GM12891 (cell line): ENCODE data around the gene MED13L.

ENCODE experiments used
- DNase-seq: peaks from one replicate; pipeline ENCODE4 v3.0.0; 2011; ENCODE audit warnings: low spot score; ENCODE audit not compliant: insufficient read length
- FAIRE-seq: peaks from 2 replicates; lab custom pipeline; 2011; peaks lifted over from hg19 to GRCh38; lab: Jason Lieb, UNC
- PAX5 ChIP-seq: IDR thresholded peaks from 2 replicates; pipeline ENCODE4 v1.6.1; 2011; ENCODE audit warnings: low read length, moderate library complexity, mild to moderate bottlenecking; ENCODE audit not compliant: insufficient read depth, severe bottlenecking
- POLR2A ChIP-seq: IDR thresholded peaks from 2 replicates; pipeline ENCODE4 v1.6.1; 2011; ENCODE audit warnings: low read depth, low read length, control low read depth
- POLR2AphosphoS5 ChIP-seq: IDR thresholded peaks from 2 replicates; pipeline ENCODE4 v1.6.1; 2011; ENCODE audit warnings: low read depth, low read length, control low read depth
- POU2F2 ChIP-seq: IDR thresholded peaks from 2 replicates; pipeline ENCODE4 v1.6.1; 2011; ENCODE audit warnings: low read depth, mild to moderate bottlenecking, control low read depth, low read length, moderate library complexity
- SPI1 ChIP-seq: IDR thresholded peaks from 2 replicates; pipeline ENCODE4 v1.6.1; 2011; ENCODE audit warnings: low read depth, low read length, control low read depth
- TAF1 ChIP-seq: IDR thresholded peaks from 2 replicates; pipeline ENCODE4 v1.6.1; 2011; ENCODE audit warnings: low read depth, low read length, control low read depth

Gene MED13L

DNA sequence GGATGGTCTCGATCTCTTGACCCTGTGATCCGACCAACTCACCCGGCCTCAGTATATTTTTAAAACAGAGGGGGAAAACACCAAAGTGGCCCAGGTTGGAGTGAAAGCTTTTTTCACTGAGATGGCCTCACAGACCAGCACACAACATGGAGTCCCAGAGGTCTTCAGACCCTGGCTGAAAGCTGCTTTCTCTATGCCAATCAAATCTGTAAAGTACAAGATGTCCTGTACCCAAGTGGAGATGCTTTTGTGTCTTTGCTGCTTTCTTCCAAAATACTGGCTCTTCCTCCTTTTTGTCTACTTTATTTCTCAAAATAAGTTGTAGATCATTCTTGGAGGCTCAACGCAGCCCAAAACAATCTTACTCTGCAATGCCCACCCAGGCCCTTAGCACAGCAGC is 214.8 kb downstream of the MED13L start:
- no peak for DNase-seq
- no peak for FAIRE-seq
- TF ChIP-seq POU2F2 (no peak), POLR2A (no peak), TAF1 (no peak), POLR2AphosphoS5 (no peak), PAX5 (no peak), SPI1 (no peak)

DNA sequence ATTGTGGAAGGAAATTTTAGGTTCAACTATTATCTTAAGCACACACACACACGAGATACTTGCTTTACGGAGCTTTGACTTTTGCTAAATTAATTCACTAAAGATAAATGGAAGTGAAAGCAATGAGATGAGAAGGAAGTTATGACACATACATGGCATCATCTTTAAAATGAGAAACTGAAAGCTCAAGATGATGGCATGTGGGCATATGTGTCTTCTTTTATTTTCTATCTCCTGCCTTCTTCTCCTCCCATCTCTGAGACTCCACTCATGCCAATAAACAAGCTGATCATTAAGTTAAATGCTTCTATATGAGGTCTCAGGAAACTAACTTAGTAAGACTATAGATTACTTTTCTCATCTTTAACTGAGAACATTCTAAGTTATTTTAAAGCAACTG is 216.7 kb downstream of the MED13L start:
- FAIRE-seq (peak; percentile 26), DNase-seq (peak; percentile 13)
- TF ChIP-seq SPI1 = peak; percentile 44
- no peak for TF ChIP-seq TAF1
- no peak for TF ChIP-seq POLR2A

DNA sequence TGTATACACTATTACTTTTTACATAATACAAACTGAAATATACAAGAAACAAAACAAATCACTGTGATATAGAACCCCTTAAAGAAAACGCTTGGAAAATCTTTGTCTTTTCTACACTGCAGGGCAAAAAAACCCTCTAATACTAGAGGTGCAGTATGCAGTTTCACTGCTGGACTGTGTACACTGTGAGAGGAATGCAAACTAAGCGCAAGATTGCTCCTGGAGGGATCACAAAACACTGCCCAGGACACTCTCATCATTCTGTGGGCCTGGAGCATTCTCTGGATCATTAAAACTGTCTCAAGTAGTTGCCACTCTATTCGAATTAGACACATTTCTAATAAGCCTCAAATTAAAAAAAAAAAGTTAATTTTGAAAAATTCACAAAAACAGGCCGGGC is 217.6 kb downstream of the MED13L start:
- DNase-seq (no peak), FAIRE-seq (no peak)
- TF ChIP-seq POU2F2 = no peak
- no peak for TF ChIP-seq SPI1
- no peak for TF ChIP-seq POLR2AphosphoS5
- TF ChIP-seq PAX5 = no peak
- TF ChIP-seq TAF1 = no peak
- no peak for TF ChIP-seq POLR2A

DNA sequence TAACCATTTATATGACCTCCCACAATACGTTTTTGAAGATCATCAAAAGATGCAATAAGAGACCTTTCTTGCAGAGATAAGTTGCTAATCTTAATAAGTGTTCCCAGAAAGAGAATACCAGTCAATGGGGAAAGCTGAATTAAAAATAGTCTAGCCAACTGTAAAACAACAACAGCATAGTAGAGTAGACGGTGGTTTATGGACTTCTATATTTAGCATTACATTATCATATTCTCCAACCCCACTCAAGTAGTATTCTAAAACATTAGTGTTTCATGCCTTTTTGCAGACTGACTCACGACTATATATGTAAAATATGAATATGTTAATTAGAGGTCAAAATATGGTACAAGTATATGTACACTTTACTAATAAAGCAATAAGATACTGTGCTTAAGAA is 218.9 kb downstream of the MED13L start:
- no peak for TF ChIP-seq TAF1
- TF ChIP-seq POU2F2 = no peak
- no peak for TF ChIP-seq POLR2A
- TF ChIP-seq POLR2AphosphoS5 = no peak
- no peak for TF ChIP-seq PAX5
- no peak for TF ChIP-seq SPI1
- no peak for FAIRE-seq

DNA sequence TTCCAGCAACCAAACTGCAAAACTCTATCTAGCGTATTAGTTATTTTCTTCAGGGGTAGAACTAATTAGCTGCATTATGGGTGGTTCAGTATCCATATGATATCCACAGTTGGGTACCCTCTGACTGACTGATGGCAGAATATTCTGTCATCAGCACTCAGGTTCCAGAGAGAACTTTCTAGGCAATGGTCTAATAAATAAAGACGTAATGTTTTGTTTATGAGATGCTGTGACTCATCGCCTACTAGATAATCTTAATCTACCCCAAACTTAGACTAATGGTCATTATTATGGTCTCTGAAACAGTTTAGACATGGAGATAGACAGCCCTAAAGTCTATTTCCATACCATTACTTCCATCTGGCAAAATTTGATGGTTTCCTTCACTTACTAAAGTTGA is 220.1 kb downstream of the MED13L start:
- no peak for DNase-seq
- FAIRE-seq = no peak
- TF ChIP-seq SPI1 (no peak), POLR2AphosphoS5 (no peak), PAX5 (no peak), POLR2A (no peak), TAF1 (no peak), POU2F2 (no peak)

More for the DNA sequence above, 218.9 kb downstream of the MED13L start:
- no peak for DNase-seq

DNA sequence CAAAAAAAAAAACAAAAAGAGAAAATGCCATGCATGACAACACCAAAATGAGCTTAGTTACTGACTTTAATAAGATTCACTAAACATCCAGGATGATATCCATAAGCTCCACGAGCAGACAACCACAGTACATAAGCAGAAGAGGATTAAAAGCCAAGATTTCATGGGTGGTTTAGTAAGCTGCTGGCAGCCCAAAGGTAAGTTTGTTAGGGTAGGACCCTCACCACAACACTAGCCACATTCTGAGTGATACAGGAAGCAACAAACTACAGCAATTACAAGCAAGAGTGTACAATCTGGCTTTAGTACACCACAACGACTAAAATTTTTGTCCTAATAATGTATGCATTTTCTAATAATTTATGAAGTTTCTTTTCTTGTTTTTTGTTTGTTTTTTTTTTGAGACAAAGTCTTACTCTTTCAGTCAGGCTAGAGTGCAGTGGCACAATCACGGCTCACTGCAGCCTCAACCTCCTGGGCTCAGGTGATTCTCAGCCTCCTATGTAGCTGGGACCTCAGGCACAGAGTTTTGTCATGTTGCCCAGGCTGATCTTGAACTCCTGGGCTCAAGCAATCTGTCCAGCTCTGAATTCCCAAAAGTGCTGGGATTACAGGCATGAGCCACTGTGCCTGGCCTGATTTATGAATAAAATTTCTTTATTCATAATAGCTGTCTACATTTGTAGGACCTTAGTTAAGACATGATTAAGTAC is 221.4 kb downstream of the MED13L start:
- DNase-seq (no peak), FAIRE-seq (no peak)
- TF ChIP-seq PAX5 (no peak), TAF1 (no peak), POLR2AphosphoS5 (no peak), SPI1 (no peak), POLR2A (no peak), POU2F2 (no peak)

DNA sequence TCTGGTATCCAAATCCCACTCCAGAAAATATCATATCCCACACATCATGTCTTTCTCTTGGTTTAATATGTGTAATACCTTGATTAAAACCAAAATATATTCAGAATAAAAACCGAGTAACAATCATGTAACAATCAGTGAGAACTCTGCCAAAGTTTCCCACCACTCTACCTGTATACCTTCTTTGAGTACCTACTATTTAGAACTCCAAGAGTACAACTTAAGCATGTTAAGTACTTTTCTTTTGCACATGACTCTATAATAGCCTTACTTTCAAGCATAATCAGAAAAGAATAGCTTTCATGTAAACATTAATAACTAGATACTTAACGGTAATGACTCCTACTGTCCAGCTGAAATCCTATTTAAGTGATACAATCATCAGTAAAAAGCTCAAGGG is 223.2 kb downstream of the MED13L start:
- TF ChIP-seq POLR2AphosphoS5 = no peak
- TF ChIP-seq POLR2A = no peak
- no peak for TF ChIP-seq SPI1
- no peak for TF ChIP-seq TAF1
- no peak for TF ChIP-seq PAX5
- no peak for TF ChIP-seq POU2F2
- no peak for FAIRE-seq

DNA sequence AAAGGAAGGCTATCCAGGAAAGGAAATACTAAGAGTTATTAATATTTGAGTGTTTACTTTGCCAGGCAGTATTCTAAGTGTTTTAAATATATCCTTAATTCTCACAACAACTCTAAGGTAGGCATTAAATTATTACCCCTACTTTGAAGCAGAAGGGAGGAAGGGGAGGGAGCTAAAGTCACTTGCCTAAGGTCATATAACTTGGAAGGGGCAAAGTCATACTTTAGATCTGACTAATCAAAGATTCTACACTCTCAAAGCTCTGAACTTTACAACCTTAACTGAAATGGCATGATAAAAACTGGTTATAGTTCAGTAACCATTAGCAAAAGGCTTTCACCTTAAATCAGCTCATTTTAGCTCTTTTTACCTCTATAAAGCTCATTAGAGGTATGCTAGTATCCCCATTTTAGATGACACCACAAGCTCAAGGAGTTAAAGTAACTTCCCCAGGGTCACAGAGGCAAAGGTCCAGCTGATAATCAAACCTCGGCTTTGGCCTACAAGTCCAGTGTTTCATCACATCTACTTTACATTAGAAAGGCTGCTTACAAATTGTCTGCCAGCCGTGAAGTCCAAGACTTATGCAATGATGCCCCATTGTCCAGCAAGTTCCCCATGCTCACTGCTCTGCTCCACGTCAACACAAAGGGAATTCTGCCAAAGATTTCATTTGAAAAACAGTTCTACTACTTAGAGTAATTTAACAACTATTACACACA is 223.9 kb downstream of the MED13L start:
- FAIRE-seq (no peak), DNase-seq (no peak)

More for the DNA sequence above, 223.2 kb downstream of the MED13L start:
- DNase-seq = no peak

DNA sequence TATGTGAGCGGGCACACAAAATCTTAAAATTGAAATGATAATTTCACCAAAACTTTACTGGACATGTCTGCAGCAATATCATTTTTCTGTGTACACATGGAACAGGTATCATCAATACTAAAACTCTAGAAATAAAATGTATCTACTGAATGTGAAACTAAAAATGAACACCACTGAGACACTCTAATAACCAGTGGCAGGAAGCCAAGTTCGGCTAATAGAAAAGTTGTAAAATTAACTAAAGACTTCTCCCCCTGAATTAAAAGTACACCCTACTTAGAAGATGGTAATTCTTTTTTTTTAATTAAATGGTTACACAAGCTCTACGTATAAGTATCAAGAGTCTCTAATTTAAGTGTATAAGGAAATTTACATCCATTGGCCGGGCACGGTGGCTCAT is 227.2 kb downstream of the MED13L start:
- no peak for FAIRE-seq
- DNase-seq = no peak
- TF ChIP-seq PAX5 (no peak), SPI1 (no peak), POLR2AphosphoS5 (no peak), TAF1 (no peak), POU2F2 (no peak), POLR2A (no peak)

More for the DNA sequence above, 223.9 kb downstream of the MED13L start:
- TF ChIP-seq POU2F2 (no peak), TAF1 (no peak), PAX5 (no peak), SPI1 (no peak), POLR2AphosphoS5 (no peak), POLR2A (no peak)
